ENCODE results near the gene NCAPD3.
A peak's percentile ranks its signal among the peaks of the same experiment; 100 is the strongest.

NCAPD3 gene

GRCh38 chr11:134237557-134237922, 13.8 kb upstream of the NCAPD3 start:
- CTCF ChIA-PET, result interaction anchor here (1.3 kb wide), 1 partner anchor 8 kb away, joined by 4 read pairs; no protein-coding TSS in a partner anchor
- H3K27me3 ChIP-seq (replicated peaks in 2 of 5; ENCODE audit: control insufficient read depth in 4 of 5, insufficient read depth in 5 of 5, low read length in 4 of 5), result no peaks in the 10 kb centered on the region

GRCh38 chr11:134236834-134237556, 13.2 kb upstream of the NCAPD3 start:
- no peak for DNase-seq
- ChIA-PET POLR2A (no interaction called here), CTCF (interaction anchor here (1.3 kb wide), 1 partner anchor 8 kb away, joined by 4 read pairs; no protein-coding TSS in a partner anchor)
- 99% methylated on average over 4 of the region's 7 CpGs for WGBS (ENCODE audit: insufficient coverage)
- Histone ChIP-seq H3K27me3 (replicated peaks in 2 of 5; ENCODE audit: control insufficient read depth in 4 of 5, insufficient read depth in 5 of 5, low read length in 4 of 5) (no peaks in the 10 kb centered on the region), H3K4me1 (ENCODE audit: control extremely low read depth in 1 of 4, control insufficient read depth in 4 of 4, insufficient read depth in 4 of 4, low read length in 3 of 4) (peaks cover 4 to 12% (median 10%) of the 10 kb centered on the region in 4 experiments), H3K9me3 (ENCODE audit: control extremely low read depth in 1 of 5, control insufficient read depth in 4 of 5, insufficient read depth in 2 of 5, low read depth in 1 of 5, low read length in 4 of 5) (no peaks in the 10 kb centered on the region), H3K27ac (ENCODE audit: insufficient read depth in 1 of 2, low read depth in 1 of 2, low read length in 2 of 2, poor library complexity in 1 of 2, severe bottlenecking in 2 of 2) (no peak overlapping the region), H3K36me3 (ENCODE audit: control insufficient read depth in 4 of 4, insufficient read depth in 4 of 4, low read length in 3 of 4) (peaks cover 9 to 64% (median 38%) of the 10 kb centered on the region in 4 experiments), H3K4me3 (ENCODE audit: control insufficient read depth in 1 of 7, extremely low read depth in 1 of 7, insufficient read depth in 4 of 7, low read depth in 2 of 7, low read length in 6 of 7) (no peak overlapping the region)

More at GRCh38 chr11:134237557-134237922, 13.8 kb upstream of the NCAPD3 start:
- 99% methylated on average over 9 of the region's 11 CpGs for WGBS (ENCODE audit: insufficient coverage)
- no peak for DNase-seq
- Histone ChIP-seq H3K9me3 (ENCODE audit: control extremely low read depth in 1 of 5, control insufficient read depth in 4 of 5, insufficient read depth in 2 of 5, low read depth in 1 of 5, low read length in 4 of 5) (no peaks in the 10 kb centered on the region), H3K4me3 (ENCODE audit: control insufficient read depth in 1 of 7, extremely low read depth in 1 of 7, insufficient read depth in 4 of 7, low read depth in 2 of 7, low read length in 6 of 7) (no peak overlapping the region), H3K4me1 (ENCODE audit: control extremely low read depth in 1 of 4, control insufficient read depth in 4 of 4, insufficient read depth in 4 of 4, low read length in 3 of 4) (peaks cover under 1 to 6% (median 5%) of the 10 kb centered on the region in 4 experiments), H3K36me3 (ENCODE audit: control insufficient read depth in 4 of 4, insufficient read depth in 4 of 4, low read length in 3 of 4) (peaks cover 9 to 68% (median 44%) of the 10 kb centered on the region in 4 experiments), H3K27ac (ENCODE audit: insufficient read depth in 1 of 2, low read depth in 1 of 2, low read length in 2 of 2, poor library complexity in 1 of 2, severe bottlenecking in 2 of 2) (no peak overlapping the region)
- POLR2A ChIA-PET, result no interaction called here

DNA sequence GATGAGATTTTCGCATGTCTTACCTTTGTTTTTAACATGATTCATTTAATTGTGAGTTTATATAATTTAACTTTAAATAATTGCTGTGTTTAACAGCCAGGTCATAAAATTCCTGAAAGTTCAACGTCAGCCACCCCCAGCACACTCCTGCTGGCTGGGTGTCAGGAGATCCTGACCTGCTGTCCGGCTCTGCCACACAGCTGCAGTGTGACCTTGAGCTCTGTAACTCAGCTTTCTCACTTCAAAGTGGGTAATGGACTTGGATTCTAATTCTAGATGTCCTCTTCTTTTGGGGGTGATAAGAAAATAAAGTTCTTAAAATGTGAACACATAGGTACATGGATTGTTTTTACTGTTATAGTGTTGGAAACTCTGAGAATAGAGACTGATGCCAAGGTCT, 11.6 kb upstream of the NCAPD3 start:
- DNase-seq, result no peak
- Histone ChIP-seq H3K4me3 (ENCODE audit: control insufficient read depth in 1 of 7, extremely low read depth in 1 of 7, insufficient read depth in 4 of 7, low read depth in 2 of 7, low read length in 6 of 7) (no peak overlapping the region), H3K4me1 (ENCODE audit: control extremely low read depth in 1 of 4, control insufficient read depth in 4 of 4, insufficient read depth in 4 of 4, low read length in 3 of 4) (peaks cover 8 to 28% (median 26%) of the 10 kb centered on the region in 4 experiments), H3K9me3 (ENCODE audit: control extremely low read depth in 1 of 5, control insufficient read depth in 4 of 5, insufficient read depth in 2 of 5, low read depth in 1 of 5, low read length in 4 of 5) (no peaks in the 10 kb centered on the region), H3K27me3 (replicated peaks in 2 of 5; ENCODE audit: control insufficient read depth in 4 of 5, insufficient read depth in 5 of 5, low read length in 4 of 5) (no peaks in the 10 kb centered on the region), H3K27ac (ENCODE audit: insufficient read depth in 1 of 2, low read depth in 1 of 2, low read length in 2 of 2, poor library complexity in 1 of 2, severe bottlenecking in 2 of 2) (no peak overlapping the region), H3K36me3 (ENCODE audit: control insufficient read depth in 4 of 4, insufficient read depth in 4 of 4, low read length in 3 of 4) (peaks cover 9 to 54% (median 29%) of the 10 kb centered on the region in 4 experiments)
- ChIA-PET POLR2A (no interaction called here), CTCF (interaction anchor here (1.3 kb wide), 1 partner anchor 10 kb away, joined by 4 read pairs; no protein-coding TSS in a partner anchor)
- WGBS (ENCODE audit: insufficient coverage), result 100% methylated on average over 1 of the region's 3 CpGs

DNA sequence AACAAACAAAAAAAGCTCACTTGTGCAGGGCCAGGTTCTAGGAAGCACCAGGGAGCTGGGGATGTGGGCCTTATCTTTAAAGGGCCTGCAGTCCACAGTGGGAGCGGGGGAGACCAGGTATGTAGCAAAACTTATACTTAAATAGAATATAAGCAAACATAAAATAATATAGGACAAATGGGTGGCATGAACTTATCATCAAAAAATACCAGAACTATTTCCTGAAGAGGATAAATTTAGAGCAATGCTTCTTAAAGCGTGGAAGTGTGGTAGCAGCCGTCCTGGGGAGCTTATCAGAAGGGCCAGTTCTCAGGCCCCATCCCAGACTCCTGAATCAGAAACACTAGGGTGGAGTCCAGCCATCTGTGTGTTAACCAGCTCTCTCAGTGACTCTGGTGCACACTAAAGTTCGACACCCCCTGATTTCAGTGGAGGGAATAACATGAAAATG, 10.0 kb upstream of the NCAPD3 start:
- POLR2A ChIA-PET, result no interaction called here

DNA sequence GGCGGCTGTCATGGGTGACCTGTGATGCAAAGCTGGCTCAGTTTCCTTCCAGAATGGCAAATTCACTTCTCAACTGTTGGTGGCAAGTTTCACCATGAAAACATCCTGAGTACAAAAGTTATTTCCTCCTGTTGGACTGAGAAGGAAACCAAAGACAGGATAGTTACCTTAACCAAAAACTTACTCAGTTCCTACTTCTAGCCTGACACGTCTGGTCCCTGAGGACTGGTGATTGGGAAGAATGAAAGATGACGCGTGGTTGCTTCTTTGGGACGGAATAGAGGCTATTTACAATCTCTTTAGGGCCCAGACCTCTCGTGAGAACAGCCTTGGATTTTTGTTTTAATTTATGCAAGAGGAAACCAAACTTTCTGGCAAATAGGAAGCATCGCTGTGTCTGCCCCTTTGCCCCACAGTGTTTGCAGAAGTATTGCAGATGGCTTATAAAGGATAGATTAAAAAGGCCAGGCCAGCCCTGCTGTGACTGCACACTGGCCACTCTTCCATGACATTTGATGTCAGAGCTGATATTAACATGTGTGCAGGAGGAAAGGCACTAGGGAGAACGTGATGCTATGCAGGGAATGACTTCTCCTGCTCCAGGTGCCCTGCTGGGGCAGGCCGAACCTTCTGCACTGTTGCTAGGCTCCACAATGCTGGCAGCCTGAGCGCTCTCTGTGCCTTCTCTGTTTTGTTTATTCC, 8.3 kb upstream of the NCAPD3 start:
- H3K36me3 ChIP-seq (ENCODE audit: control insufficient read depth in 4 of 4, insufficient read depth in 4 of 4, low read length in 3 of 4), result peaks cover 5 to 28% (median 17%) of the 10 kb centered on the region in 4 experiments
- no peaks in the 10 kb centered on the region for H3K9me3 ChIP-seq (ENCODE audit: control extremely low read depth in 1 of 5, control insufficient read depth in 4 of 5, insufficient read depth in 2 of 5, low read depth in 1 of 5, low read length in 4 of 5)
- peaks cover 8 to 38% (median 32%) of the 10 kb centered on the region in 4 experiments for H3K4me1 ChIP-seq (ENCODE audit: control extremely low read depth in 1 of 4, control insufficient read depth in 4 of 4, insufficient read depth in 4 of 4, low read length in 3 of 4)
- CTCF ChIA-PET, result interaction anchor here (1.6 kb wide), 1 partner anchor 170 kb away, joined by 3 read pairs; no protein-coding TSS in a partner anchor
- POLR2A ChIA-PET, result no interaction called here
- no peaks in the 10 kb centered on the region for H3K27me3 ChIP-seq (replicated peaks in 2 of 5; ENCODE audit: control insufficient read depth in 4 of 5, insufficient read depth in 5 of 5, low read length in 4 of 5)
- H3K27ac ChIP-seq (ENCODE audit: insufficient read depth in 1 of 2, low read depth in 1 of 2, low read length in 2 of 2, poor library complexity in 1 of 2, severe bottlenecking in 2 of 2), result peak overlapping the region in 1 of 2 experiments; percentile 45
- H3K4me3 ChIP-seq (ENCODE audit: control insufficient read depth in 1 of 7, extremely low read depth in 1 of 7, insufficient read depth in 4 of 7, low read depth in 2 of 7, low read length in 6 of 7), result no peak overlapping the region
- WGBS (ENCODE audit: insufficient coverage), result 42% methylated on average over 8 of the region's 10 CpGs
- peak in 2 of 3 donors; percentile 47 to 52 for DNase-seq

More for the DNA sequence above, 10.0 kb upstream of the NCAPD3 start:
- no peak for DNase-seq
- CTCF ChIA-PET, result interaction anchor here (1.0 to 2.1 kb wide), 7 partner anchors 9 to 40 kb away, joined by 3 to 9 read pairs (median 3); partner anchors contain the start of gene VPS26B
- no peak overlapping the region for H3K27ac ChIP-seq (ENCODE audit: insufficient read depth in 1 of 2, low read depth in 1 of 2, low read length in 2 of 2, poor library complexity in 1 of 2, severe bottlenecking in 2 of 2)
- no peaks in the 10 kb centered on the region for H3K27me3 ChIP-seq (replicated peaks in 2 of 5; ENCODE audit: control insufficient read depth in 4 of 5, insufficient read depth in 5 of 5, low read length in 4 of 5)
- H3K9me3 ChIP-seq (ENCODE audit: control extremely low read depth in 1 of 5, control insufficient read depth in 4 of 5, insufficient read depth in 2 of 5, low read depth in 1 of 5, low read length in 4 of 5), result no peaks in the 10 kb centered on the region
- H3K4me3 ChIP-seq (ENCODE audit: control insufficient read depth in 1 of 7, extremely low read depth in 1 of 7, insufficient read depth in 4 of 7, low read depth in 2 of 7, low read length in 6 of 7), result no peak overlapping the region
- peaks cover 8 to 32% (median 30%) of the 10 kb centered on the region in 4 experiments for H3K4me1 ChIP-seq (ENCODE audit: control extremely low read depth in 1 of 4, control insufficient read depth in 4 of 4, insufficient read depth in 4 of 4, low read length in 3 of 4)
- peaks cover 5 to 40% (median 17%) of the 10 kb centered on the region in 4 experiments for H3K36me3 ChIP-seq (ENCODE audit: control insufficient read depth in 4 of 4, insufficient read depth in 4 of 4, low read length in 3 of 4)
- WGBS (ENCODE audit: insufficient coverage), result 55% methylated on average over 3 of the region's 4 CpGs

DNA sequence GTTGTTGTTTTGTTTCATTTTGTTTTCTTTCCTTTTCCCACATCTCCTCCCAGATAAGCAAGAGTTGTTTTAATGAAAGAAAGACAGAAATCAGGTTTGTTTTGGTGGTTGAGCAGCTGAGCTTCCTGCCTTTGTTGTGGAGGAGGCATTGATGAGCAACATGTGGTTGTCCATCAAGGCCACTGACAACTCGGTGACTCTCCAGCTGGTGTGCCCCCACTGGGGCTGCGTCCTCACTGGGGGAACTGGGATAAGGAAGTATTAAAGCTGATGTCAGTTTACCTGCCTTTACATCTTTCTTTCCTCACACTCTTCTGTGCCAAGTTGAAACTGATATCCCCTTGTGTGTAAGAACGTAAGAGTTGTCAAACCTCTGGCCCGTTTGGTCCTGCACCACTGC, 6.6 kb upstream of the NCAPD3 start:
- Histone ChIP-seq H3K36me3 (ENCODE audit: control insufficient read depth in 4 of 4, insufficient read depth in 4 of 4, low read length in 3 of 4) (peaks cover 0 to 22% (median 7%) of the 10 kb centered on the region in 4 experiments), H3K4me3 (ENCODE audit: control insufficient read depth in 1 of 7, extremely low read depth in 1 of 7, insufficient read depth in 4 of 7, low read depth in 2 of 7, low read length in 6 of 7) (no peak overlapping the region), H3K27ac (ENCODE audit: insufficient read depth in 1 of 2, low read depth in 1 of 2, low read length in 2 of 2, poor library complexity in 1 of 2, severe bottlenecking in 2 of 2) (no peak overlapping the region), H3K4me1 (ENCODE audit: control extremely low read depth in 1 of 4, control insufficient read depth in 4 of 4, insufficient read depth in 4 of 4, low read length in 3 of 4) (peaks cover 12 to 54% (median 49%) of the 10 kb centered on the region in 4 experiments), H3K27me3 (replicated peaks in 2 of 5; ENCODE audit: control insufficient read depth in 4 of 5, insufficient read depth in 5 of 5, low read length in 4 of 5) (no peaks in the 10 kb centered on the region), H3K9me3 (ENCODE audit: control extremely low read depth in 1 of 5, control insufficient read depth in 4 of 5, insufficient read depth in 2 of 5, low read depth in 1 of 5, low read length in 4 of 5) (no peaks in the 10 kb centered on the region)
- CTCF ChIA-PET, result interaction anchor here (0.9 to 3.2 kb wide), 3 partner anchors 10 to 32 kb away, joined by 3 to 10 read pairs (median 5); no protein-coding TSS in a partner anchor
- WGBS (ENCODE audit: insufficient coverage), result 88% methylated on average over 2 of the region's 4 CpGs
- POLR2A ChIA-PET, result no interaction called here
- DNase-seq, result no peak

All from common myeloid progenitor, CD34-positive (primary cell).